CD4-positive, alpha-beta T cell (primary cell): ENCODE results near the gene TAF4. TPM values are rescaled to one million over a fixed set of nuclear protein-coding genes. Genes with fewer than 3 reads are reported as not detected.
A peak's percentile ranks its signal among the peaks of the same experiment; 100 is the strongest.

Experiments
- ATAC-seq: fragments of 200-7000 bp; cut with Tn5 transposase; one replicate; pipeline ENCODE4 v1.10.0; 2022; ENCODE audit warnings: mild to moderate bottlenecking; ENCODE audit not compliant: poor library complexity
- CTCF ChIA-PET: fragments of 350-600 bp; sonication (Branson Sonifier 250); formaldehyde crosslinking; loops from one replicate; lab custom pipeline; 2021; ENCODE audit warnings: antibody characterized with exemption, inconsistent platforms; lab: Charles Lee
- POLR2A ChIA-PET: fragments of 350-600 bp; sonication (Branson Sonifier 250); formaldehyde crosslinking; loops from one replicate; lab custom pipeline; 2021; ENCODE audit warnings: antibody characterized with exemption, inconsistent platforms; lab: Charles Lee
- DNase-seq, 14 experiments: peaks; one replicate each; pipeline ENCODE4 v3.0.0-alpha.2; 2013 to 2020; ENCODE audit warnings: mixed read lengths in 2 of 14
- H3K27ac ChIP-seq, 2 donors: one replicate each; pipeline versions ENCODE4 v1.5.1 to v1.7.0; 2013; ENCODE audit warnings: low read length in 2 of 2, low read depth in 1 of 2, mild to moderate bottlenecking in 1 of 2
- H3K27me3 ChIP-seq, 2 experiments: 1 replicate in 1 of 2; 2 replicates in 1 of 2; pipeline versions ENCODE4 v1.6.1 to v1.7.0; 2013; ENCODE audit warnings: low read length in 2 of 2, control low read depth in 1 of 2, mild to moderate bottlenecking in 1 of 2, moderate library complexity in 1 of 2; ENCODE audit not compliant: insufficient read depth in 2 of 2, control insufficient read depth in 1 of 2
- H3K36me3 ChIP-seq: one replicate; pipeline ENCODE4 v1.6.1; 2013; ENCODE audit warnings: low read length, control low read depth; ENCODE audit not compliant: insufficient read depth
- H3K4me1 ChIP-seq: one replicate; pipeline ENCODE4 v1.6.1; 2013; ENCODE audit warnings: low read length, control low read depth; ENCODE audit not compliant: insufficient read depth
- H3K4me3 ChIP-seq: one replicate; pipeline ENCODE4 v1.5.1; 2013; ENCODE audit warnings: mild to moderate bottlenecking, low read length, moderate library complexity
- H3K9me3 ChIP-seq, 2 experiments: 1 replicate in 1 of 2; 2 replicates in 1 of 2; pipeline versions ENCODE4 v1.6.1 to v1.7.0; 2013; ENCODE audit warnings: low read length in 2 of 2, mild to moderate bottlenecking in 2 of 2, control low read depth in 1 of 2, moderate library complexity in 1 of 2; ENCODE audit not compliant: control insufficient read depth in 1 of 2, insufficient read depth in 1 of 2
- H3K27ac Mint-ChIP-seq: one replicate; pipeline ENCODE4 v1.8.0; 2020; ENCODE audit warnings: mixed read lengths
- H3K27me3 Mint-ChIP-seq: one replicate; pipeline ENCODE4 v1.8.0; 2021; ENCODE audit warnings: mixed read lengths
- H3K36me3 Mint-ChIP-seq: one replicate; pipeline ENCODE4 v1.8.0; 2021; ENCODE audit warnings: low read depth, mixed read lengths
- H3K4me1 Mint-ChIP-seq: one replicate; pipeline ENCODE4 v1.8.0; 2021; ENCODE audit warnings: low read depth, mixed read lengths
- H3K4me3 Mint-ChIP-seq: one replicate; pipeline ENCODE4 v1.8.0; 2020; ENCODE audit warnings: mild to moderate bottlenecking, mixed read lengths
- H3K9me3 Mint-ChIP-seq: one replicate; pipeline ENCODE4 v1.8.0; 2020; ENCODE audit warnings: mixed read lengths
- CTCF ChIP-seq: fragments of 200-600 bp; IDR thresholded peaks from one replicate; pipeline ENCODE4 v1.8.0; 2022; ENCODE audit warnings: antibody characterized with exemption, mild to moderate bottlenecking
- intact Hi-C, 2 experiments: fragments of 100-400 bp; cut with DNase I in 1 of 2; cut with micrococcal nuclease in 1 of 2; formaldehyde crosslinking; loops; one replicate each; pipeline versions ENCODE4 v1.15.1 to v1.9.0; 2023 to 2025; cut with DNase I, micrococcal nuclease
- polyA plus RNA-seq, 2 donors: library from polyadenylated mRNA; unstranded; fragments of 120-200 nt; gene quantifications; one replicate each; pipeline ENCODE4 v1.2.1, GENCODE V29; 2013
- total RNA-seq, 174 experiments: library from RNA in 2 of 174; stranded (reverse) in 2 of 174; gene quantifications; one replicate each; pipeline ENCODE4 v1.2.3 and lab custom pipeline; 2021 to 2026

Gene TAF4
- total RNA-seq (10 to 100 TPM; 11.1 to 12.5 TPM), total RNA-seq (lab: John Stamatoyannopoulos, UW) (11.8 to 62.7 (median 26.2) reads per million in 172 experiments)
- polyA plus RNA-seq (2013, experiment 1 of 2): 15.5 TPM
- polyA plus RNA-seq (2013, experiment 2 of 2): 16.3 TPM

- H3K36me3 ChIP-seq: no peaks in the 10 kb centered on the region
- Mint-ChIP-seq H3K36me3 (peaks cover 19% of the 10 kb centered on the region), H3K4me1 (peaks cover 51% of the 10 kb centered on the region), H3K27ac (peak within 1 kb of the TSS; percentile 98), H3K27me3 (no peaks in the 10 kb centered on the region), H3K4me3 (peak within 1 kb of the TSS; percentile 96), H3K9me3 (no peaks in the 10 kb centered on the region)
- intact Hi-C loops: loop anchor here (1.0 to 10.0 kb wide), 10 partner anchors 35 to 239 kb away; partner anchors contain the start of genes LSM14B (in 1 of the 2), PSMA7 (in 1 of the 2) and SS18L1 (in 1 of the 2)
- H3K9me3 ChIP-seq: no peaks in the 10 kb centered on the region
- ATAC-seq (peak; percentile 74), DNase-seq (peak; percentile 58 to 95 (median 80))
- H3K4me1 ChIP-seq: peaks cover 46% of the 10 kb centered on the region
- ChIA-PET POLR2A (interaction anchor here (0.9 to 6.1 kb wide), 17 partner anchors 12 to 728 kb away, joined by 3 to 149 read pairs (median 6); partner anchors contain the start of genes LSM14B, MTG2, OSBPL2 and PSMA7), CTCF (interaction anchor here (0.6 to 1.5 kb wide), 2 partner anchors 36 to 56 kb away, joined by 3 to 6 read pairs; no protein-coding TSS in a partner anchor)
- peak within 1 kb of the TSS; percentile 15 to 70 for H3K27ac ChIP-seq
- H3K4me3 ChIP-seq: peak within 1 kb of the TSS; percentile 77
- H3K27me3 ChIP-seq: no peaks in the 10 kb centered on the region
- TF ChIP-seq CTCF: no peak
Observed at GRCh38 chr20:62065674-62066338, at the start of gene TAF4. Gene TAF4, minus strand, starts transcription at chr20:62065881. Its CDS starts 71 bp downstream, at chr20:62065810.

- no peaks in the 10 kb centered on the region for H3K27me3 Mint-ChIP-seq
- H3K27ac Mint-ChIP-seq: no peak overlapping the region
- DNase-seq (no peak), ATAC-seq (no peak)
- TF ChIP-seq CTCF: no peak
- Histone ChIP-seq H3K27ac (no peak overlapping the region), H3K27me3 (no peaks in the 10 kb centered on the region), H3K36me3 (no peaks in the 10 kb centered on the region), H3K4me1 (peaks cover 28% of the 10 kb centered on the region), H3K9me3 (peaks cover 34 to 78% of the 10 kb centered on the region in 2 experiments), H3K4me3 (no peak overlapping the region)
- intact Hi-C loops: no loop called here
- peaks cover 34% of the 10 kb centered on the region for H3K36me3 Mint-ChIP-seq
- no peak overlapping the region for H3K4me3 Mint-ChIP-seq
- CTCF ChIA-PET: no interaction called here
- peaks cover 2% of the 10 kb centered on the region for H3K9me3 Mint-ChIP-seq
- POLR2A ChIA-PET: interaction anchor here (1.4 kb wide), 1 partner anchor 48 kb away, joined by 4 read pairs; no protein-coding TSS in a partner anchor
- peaks cover 27% of the 10 kb centered on the region for H3K4me1 Mint-ChIP-seq
Observed at GRCh38 chr20:62114894-62115293, 49.2 kb upstream of the TAF4 start.

- Histone ChIP-seq H3K9me3 (peaks cover 56 to 94% of the 10 kb centered on the region in 2 experiments), H3K27me3 (no peaks in the 10 kb centered on the region), H3K4me3 (no peak overlapping the region), H3K4me1 (peaks cover 9% of the 10 kb centered on the region), H3K36me3 (no peaks in the 10 kb centered on the region), H3K27ac (no peak overlapping the region)
- TF ChIP-seq CTCF: no peak
- Mint-ChIP-seq H3K4me3 (no peak overlapping the region), H3K27ac (no peak overlapping the region), H3K4me1 (peaks cover 4% of the 10 kb centered on the region), H3K27me3 (no peaks in the 10 kb centered on the region), H3K36me3 (peaks cover 53% of the 10 kb centered on the region), H3K9me3 (peaks cover 8% of the 10 kb centered on the region)
- CTCF ChIA-PET: no interaction called here
- ATAC-seq: no peak
- POLR2A ChIA-PET: interaction anchor here (1.2 kb wide), 1 partner anchor 10 kb away, joined by 3 read pairs; the partner anchor contains the start of gene LSM14B
- no peak for DNase-seq
- intact Hi-C loops: no loop called here
Observed at GRCh38 chr20:62112368-62112767, 46.7 kb upstream of the TAF4 start.
